ENCODE measurements around the gene SYVN1. TPM values are rescaled to one million over a fixed set of nuclear protein-coding genes. Genes with fewer than 3 reads are reported as not detected.
A peak's percentile ranks its signal among the peaks of the same experiment; 100 is the strongest.

Gene SYVN1
- total RNA-seq, result 100 to 1,000 TPM in 1 of 4 donors, 10 to 100 TPM in 3; 28.8 to 103 (median 69.7) TPM

DNA sequence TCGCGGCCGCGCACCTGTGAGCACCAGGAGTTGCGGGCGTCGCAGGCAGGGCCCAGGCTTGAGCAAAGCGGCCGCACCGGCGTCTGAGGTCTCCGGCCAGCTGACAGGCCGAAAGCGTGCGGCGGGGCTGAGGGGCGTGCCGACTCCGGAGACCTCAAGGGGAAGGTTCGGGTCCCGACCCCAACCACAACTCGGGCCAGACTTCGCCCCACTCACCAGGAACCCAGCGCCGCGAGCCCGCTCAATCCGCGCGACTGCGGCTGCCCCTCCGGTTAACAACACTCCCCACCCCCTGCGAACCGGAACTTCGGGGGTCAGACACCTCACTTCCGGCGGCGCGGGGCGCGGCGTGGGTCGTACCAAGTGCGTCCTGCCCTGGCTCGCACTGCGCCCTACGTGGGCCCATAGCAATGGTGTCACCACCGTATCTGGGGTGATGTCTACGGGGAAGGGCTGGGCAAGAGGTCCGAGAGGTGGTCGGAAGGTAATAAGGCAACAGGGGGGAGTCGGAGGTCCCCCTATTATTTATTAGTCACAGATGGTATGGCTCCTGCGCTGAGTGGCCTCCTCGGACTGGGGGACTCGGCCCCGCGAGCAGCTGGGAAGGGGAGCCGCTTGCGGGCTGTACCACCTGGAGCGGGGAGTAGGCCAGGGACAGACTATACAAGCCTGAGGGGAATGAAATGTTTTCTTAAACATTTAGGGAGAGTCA, at the start of gene SYVN1:
TSS of gene SYVN1 (minus strand) at position 280 of the 712 bp plus-strand sequence. CDS start 918 bp downstream, outside the sequence.
- intact Hi-C loops (cut with DNase I), result loop anchor here (5.0 kb wide), 1 partner anchor 48 kb away; the partner anchor contains the start of gene CAPN1
- Histone ChIP-seq H3K4me3 (replicated peaks in 1 of 3) (peak within 1 kb of the TSS; percentile 50 to 90 (median 66)), H3K36me3 (peaks cover 31 to 36% of the 10 kb centered on the region in 2 donors), H3K27me3 (no peaks in the 10 kb centered on the region), H3K27ac (peak within 1 kb of the TSS; percentile 94 to 98 (median 96)), H3K9me3 (no peaks in the 10 kb centered on the region), H3K4me1 (peaks cover 24 to 29% of the 10 kb centered on the region in 2 donors)
- WGBS, 2 donors, result 0% methylated on average over 9 to 23 of the region's 60 CpGs
- peak; percentile 90 to 92 for DNase-seq
- peak; percentile 85 to 92 for TF ChIP-seq POLR2A (IDR thresholded peaks at IDR 0.05)
- TF ChIP-seq, protein P1, sequence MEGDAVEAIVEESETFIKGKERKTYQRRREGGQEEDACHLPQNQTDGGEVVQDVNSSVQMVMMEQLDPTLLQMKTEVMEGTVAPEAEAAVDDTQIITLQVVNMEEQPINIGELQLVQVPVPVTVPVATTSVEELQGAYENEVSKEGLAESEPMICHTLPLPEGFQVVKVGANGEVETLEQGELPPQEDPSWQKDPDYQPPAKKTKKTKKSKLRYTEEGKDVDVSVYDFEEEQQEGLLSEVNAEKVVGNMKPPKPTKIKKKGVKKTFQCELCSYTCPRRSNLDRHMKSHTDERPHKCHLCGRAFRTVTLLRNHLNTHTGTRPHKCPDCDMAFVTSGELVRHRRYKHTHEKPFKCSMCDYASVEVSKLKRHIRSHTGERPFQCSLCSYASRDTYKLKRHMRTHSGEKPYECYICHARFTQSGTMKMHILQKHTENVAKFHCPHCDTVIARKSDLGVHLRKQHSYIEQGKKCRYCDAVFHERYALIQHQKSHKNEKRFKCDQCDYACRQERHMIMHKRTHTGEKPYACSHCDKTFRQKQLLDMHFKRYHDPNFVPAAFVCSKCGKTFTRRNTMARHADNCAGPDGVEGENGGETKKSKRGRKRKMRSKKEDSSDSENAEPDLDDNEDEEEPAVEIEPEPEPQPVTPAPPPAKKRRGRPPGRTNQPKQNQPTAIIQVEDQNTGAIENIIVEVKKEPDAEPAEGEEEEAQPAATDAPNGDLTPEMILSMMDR (IDR thresholded peaks at IDR 0.05), result peak in 2 of 6 experiments; percentile 16 to 25

DNA sequence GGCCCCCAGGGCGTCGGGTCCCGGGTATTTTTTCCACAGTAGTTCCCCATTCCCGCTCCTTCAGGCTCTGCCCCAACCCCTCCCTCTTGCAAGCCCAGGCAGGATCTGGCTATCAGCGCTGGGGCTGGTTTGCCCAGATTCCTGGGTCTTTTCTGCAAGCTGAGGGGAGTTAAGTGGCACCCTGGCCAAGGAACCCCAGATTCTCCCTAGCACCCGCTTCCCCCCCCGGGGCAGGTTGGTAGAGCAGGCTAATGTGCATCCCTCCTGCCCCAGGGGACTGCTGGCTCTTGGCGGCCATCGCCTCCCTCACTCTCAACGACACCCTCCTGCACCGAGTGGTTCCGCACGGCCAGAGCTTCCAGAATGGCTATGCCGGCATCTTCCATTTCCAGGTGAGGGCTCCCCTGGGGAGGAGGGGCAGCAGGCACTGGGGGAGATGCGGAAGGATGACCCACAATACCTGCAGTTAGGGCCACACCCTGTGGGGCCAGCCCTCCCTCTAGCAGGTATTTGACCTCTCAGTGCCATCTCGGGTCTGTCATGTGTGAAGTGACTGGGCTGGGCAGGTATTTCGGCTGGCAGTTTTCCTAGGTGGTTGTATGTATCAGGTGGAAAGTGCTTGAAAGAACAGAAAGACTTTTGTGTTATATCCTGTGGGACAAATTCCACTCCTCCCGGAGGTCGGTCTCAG, 49.0 kb upstream of the SYVN1 start:
- TF ChIP-seq, protein P1 (IDR thresholded peaks at IDR 0.05), result no peak
- TF ChIP-seq POLR2A (IDR thresholded peaks at IDR 0.05), result peak in 1 of 2 donors; percentile 28
- 25 to 37% methylated on average over 10 to 19 of the region's 19 CpGs for WGBS, 2 donors
- Histone ChIP-seq H3K4me1 (peaks cover 30 to 39% of the 10 kb centered on the region in 2 donors), H3K4me3 (replicated peaks in 1 of 3) (peak overlapping the region in 2 of 3 donors; percentile 83), H3K9me3 (no peaks in the 10 kb centered on the region), H3K27ac (peak overlapping the region; percentile 77 to 99 (median 92)), H3K36me3 (peaks cover 24 to 25% of the 10 kb centered on the region in 2 donors), H3K27me3 (no peaks in the 10 kb centered on the region)
- DNase-seq, result peak; percentile 93 to 94
- intact Hi-C loops (cut with DNase I), result loop anchor here (5.0 kb wide), 2 partner anchors 51 to 71 kb away; partner anchors contain the start of genes SYVN1 and TM7SF2

DNA sequence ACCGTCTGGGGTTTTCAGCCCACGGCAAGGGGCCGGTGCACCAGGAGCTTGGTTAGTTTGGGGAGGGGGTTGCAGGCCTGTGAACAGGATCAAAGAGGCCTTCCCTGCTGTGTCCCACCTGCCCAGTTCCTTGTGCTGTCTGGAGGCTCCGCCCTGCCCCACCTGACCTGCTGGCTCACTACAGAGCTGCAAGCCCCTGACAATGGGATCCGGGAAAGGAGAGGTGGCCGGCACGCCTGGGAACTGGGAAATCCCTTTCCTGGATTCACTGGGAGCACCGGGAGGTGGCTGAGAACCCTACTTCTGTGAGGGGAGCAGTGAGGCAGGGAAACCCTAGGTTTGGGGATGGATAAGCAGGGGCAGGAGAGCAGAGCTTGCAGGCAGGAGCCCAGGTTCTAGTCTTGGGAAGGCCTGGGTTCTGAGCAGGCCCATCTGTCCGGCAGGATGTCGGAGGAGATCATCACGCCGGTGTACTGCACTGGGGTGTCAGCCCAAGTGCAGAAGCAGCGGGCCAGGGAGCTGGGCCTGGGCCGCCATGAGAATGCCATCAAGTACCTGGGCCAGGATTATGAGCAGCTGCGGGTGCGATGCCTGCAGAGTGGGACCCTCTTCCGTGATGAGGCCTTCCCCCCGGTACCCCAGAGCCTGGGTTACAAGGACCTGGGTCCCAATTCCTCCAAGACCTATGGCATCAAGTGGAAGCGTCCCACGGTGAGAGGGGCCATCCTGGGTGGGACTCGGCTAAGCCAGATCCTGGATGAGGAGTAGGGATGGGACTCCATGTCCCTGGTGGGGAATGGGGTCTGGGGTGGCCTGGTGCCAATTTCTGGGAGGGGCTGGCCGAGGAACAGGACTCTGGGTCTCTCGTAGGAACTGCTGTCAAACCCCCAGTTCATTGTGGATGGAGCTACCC, 48.2 kb upstream of the SYVN1 start:
- 4 to 17% methylated on average over 6 to 20 of the region's 23 CpGs for WGBS, 2 donors
- Histone ChIP-seq H3K36me3 (peaks cover 18 to 19% of the 10 kb centered on the region in 2 donors), H3K4me3 (replicated peaks in 1 of 3) (peak overlapping the region; percentile 83 to 98 (median 83)), H3K27ac (peak overlapping the region; percentile 74 to 99 (median 92)), H3K4me1 (peaks cover 30 to 39% of the 10 kb centered on the region in 2 donors), H3K9me3 (no peaks in the 10 kb centered on the region), H3K27me3 (no peaks in the 10 kb centered on the region)
- DNase-seq, result peak; percentile 70 to 71
- TF ChIP-seq POLR2A (IDR thresholded peaks at IDR 0.05), result peak in 1 of 2 donors; percentile 42
- TF ChIP-seq, protein P1 (IDR thresholded peaks at IDR 0.05), result no peak
- intact Hi-C loops (cut with DNase I), result loop anchor here (5.0 kb wide), 2 partner anchors 50 to 70 kb away; partner anchors contain the start of genes SYVN1 and TM7SF2

DNA sequence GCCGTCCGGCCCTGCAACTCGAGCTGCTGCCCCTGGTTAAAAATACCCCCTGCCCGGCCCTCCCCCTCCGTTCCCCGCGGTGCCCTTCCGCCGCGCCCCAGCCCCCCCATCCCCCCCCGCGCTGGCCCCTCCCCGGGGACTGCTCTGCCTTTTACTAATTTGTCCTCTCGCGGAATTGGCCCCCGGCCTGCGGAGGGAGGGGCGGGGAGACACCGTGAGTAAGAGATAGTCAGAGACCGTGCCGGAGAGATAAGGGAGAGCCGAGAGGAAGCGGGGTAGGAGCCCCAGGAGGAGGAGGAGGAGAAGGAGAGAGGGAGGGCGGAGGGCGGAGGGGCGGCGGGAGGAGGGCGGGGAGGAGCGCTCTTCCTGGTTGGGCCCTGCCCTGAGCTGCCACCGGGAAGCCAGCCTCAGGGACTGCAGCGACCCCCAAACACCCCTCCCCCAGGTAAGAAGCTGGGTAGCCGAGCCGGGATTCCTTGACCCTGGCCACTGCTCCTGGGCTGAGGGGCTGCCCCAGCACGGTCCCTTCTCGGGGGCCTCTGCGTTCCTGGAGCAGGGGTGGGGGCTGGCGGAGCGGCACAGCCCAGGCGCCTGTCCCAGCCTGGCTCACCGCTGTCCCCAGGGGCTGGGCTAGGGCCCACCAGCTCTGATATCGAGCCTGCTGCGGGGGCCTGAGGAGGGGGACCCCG, 47.4 kb upstream of the SYVN1 start, which contains the start of gene CAPN1:
TSS of gene CAPN1 (plus strand) at position 360 of the 689 bp plus-strand sequence. CDS start 774 bp downstream, outside the sequence.
- Histone ChIP-seq H3K4me1 (peaks cover 30 to 39% of the 10 kb centered on the region in 2 donors), H3K27ac (peak within 1 kb of the TSS; percentile 74 to 99 (median 92)), H3K9me3 (no peaks in the 10 kb centered on the region), H3K27me3 (no peaks in the 10 kb centered on the region), H3K36me3 (peaks cover 11% of the 10 kb centered on the region in 2 donors), H3K4me3 (replicated peaks in 1 of 3) (peak within 1 kb of the TSS; percentile 83 to 98 (median 83))
- WGBS, 2 donors, result 0 to 1% methylated on average over 14 to 24 of the region's 43 CpGs
- DNase-seq, result peak; percentile 77 to 80
- intact Hi-C loops (cut with DNase I), result loop anchor here (5.0 kb wide), 2 partner anchors 49 to 69 kb away; partner anchors contain the start of genes SYVN1 and TM7SF2
- TF ChIP-seq, protein P1 (IDR thresholded peaks at IDR 0.05), result no peak
- TF ChIP-seq POLR2A (IDR thresholded peaks at IDR 0.05), result no peak

Measured in thyroid gland (tissue), 4 donors.